ENCODE results near the gene KRT16.
A peak's percentile ranks its signal among the peaks of the same experiment; 100 is the strongest.
"Not testable (repeated sequence)": the region's sequence is repeated elsewhere in the genome, so short reads cannot be mapped to it uniquely, and the experiment has no call there.

Gene KRT16

GRCh38 chr17:41626914-41627295 lies 14.3 kb upstream of the KRT16 start:
- H3K27me3 ChIP-seq (replicated peaks in 2 of 5; ENCODE audit: control insufficient read depth in 4 of 5, insufficient read depth in 5 of 5, low read length in 4 of 5); DNase-seq; H3K36me3 ChIP-seq (ENCODE audit: control insufficient read depth in 4 of 4, insufficient read depth in 4 of 4, low read length in 3 of 4); H3K27ac ChIP-seq (ENCODE audit: insufficient read depth in 1 of 2, low read depth in 1 of 2, low read length in 2 of 2, poor library complexity in 1 of 2, severe bottlenecking in 2 of 2); CTCF ChIA-PET; POLR2A ChIA-PET; H3K4me1 ChIP-seq (ENCODE audit: control extremely low read depth in 1 of 4, control insufficient read depth in 4 of 4, insufficient read depth in 4 of 4, low read length in 3 of 4); H3K4me3 ChIP-seq (ENCODE audit: control insufficient read depth in 1 of 7, extremely low read depth in 1 of 7, insufficient read depth in 4 of 7, low read depth in 2 of 7, low read length in 6 of 7); H3K9me3 ChIP-seq (ENCODE audit: control extremely low read depth in 1 of 5, control insufficient read depth in 4 of 5, insufficient read depth in 2 of 5, low read depth in 1 of 5, low read length in 4 of 5): not testable (repeated sequence)
- WGBS (ENCODE audit: insufficient coverage) = 93% methylated on average over 4 of the region's 5 CpGs

DNA sequence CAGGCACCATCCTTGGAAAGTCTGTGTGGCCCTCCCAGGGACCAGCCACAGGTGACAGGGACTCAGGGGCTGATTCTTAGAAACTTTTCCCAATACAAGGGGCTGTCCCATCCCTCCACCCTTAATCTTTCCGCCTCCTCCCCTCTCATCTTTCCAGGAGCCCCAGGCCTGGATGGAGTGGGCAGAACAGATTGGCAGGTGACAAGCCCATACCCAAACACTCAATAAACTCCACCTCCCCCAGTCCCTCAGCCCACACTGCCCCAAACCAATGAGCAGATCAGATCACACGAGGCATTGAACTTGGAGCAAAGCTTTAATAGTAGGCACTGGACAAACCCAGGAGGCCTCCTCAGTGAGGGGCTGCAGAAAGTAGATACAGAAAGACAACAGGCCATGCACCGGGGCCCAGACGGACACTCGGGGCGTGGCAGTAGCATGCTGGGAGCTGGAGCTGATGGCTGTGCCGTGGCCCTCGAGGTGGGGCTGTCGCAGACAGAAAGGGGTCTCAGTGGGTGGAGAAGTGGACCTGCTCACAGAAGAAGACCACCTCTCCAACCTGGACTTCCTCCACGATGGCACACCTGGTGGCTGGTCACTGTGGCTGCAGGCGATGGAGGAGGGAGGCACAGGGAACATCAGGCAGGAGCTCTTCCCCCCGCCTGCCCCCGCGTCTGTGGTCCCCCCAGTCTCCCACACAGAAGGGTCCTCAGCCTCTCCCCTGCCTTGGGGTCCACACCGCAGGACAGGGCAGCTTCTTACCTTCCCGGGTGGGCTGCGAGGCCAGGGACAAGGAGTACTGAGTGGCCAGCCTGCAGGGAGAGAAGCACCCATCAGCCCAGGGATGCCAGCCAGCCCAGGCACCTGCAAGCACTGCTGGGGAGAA lies 13.7 kb upstream of the KRT16 start:
- DNase-seq; H3K27me3 ChIP-seq (replicated peaks in 2 of 5; ENCODE audit: control insufficient read depth in 4 of 5, insufficient read depth in 5 of 5, low read length in 4 of 5); H3K9me3 ChIP-seq (ENCODE audit: control extremely low read depth in 1 of 5, control insufficient read depth in 4 of 5, insufficient read depth in 2 of 5, low read depth in 1 of 5, low read length in 4 of 5); H3K4me3 ChIP-seq (ENCODE audit: control insufficient read depth in 1 of 7, extremely low read depth in 1 of 7, insufficient read depth in 4 of 7, low read depth in 2 of 7, low read length in 6 of 7); H3K4me1 ChIP-seq (ENCODE audit: control extremely low read depth in 1 of 4, control insufficient read depth in 4 of 4, insufficient read depth in 4 of 4, low read length in 3 of 4); H3K36me3 ChIP-seq (ENCODE audit: control insufficient read depth in 4 of 4, insufficient read depth in 4 of 4, low read length in 3 of 4); POLR2A ChIA-PET; CTCF ChIA-PET; H3K27ac ChIP-seq (ENCODE audit: insufficient read depth in 1 of 2, low read depth in 1 of 2, low read length in 2 of 2, poor library complexity in 1 of 2, severe bottlenecking in 2 of 2): not testable (repeated sequence)
- WGBS (ENCODE audit: insufficient coverage) = 92% methylated on average over 11 of the region's 17 CpGs

DNA sequence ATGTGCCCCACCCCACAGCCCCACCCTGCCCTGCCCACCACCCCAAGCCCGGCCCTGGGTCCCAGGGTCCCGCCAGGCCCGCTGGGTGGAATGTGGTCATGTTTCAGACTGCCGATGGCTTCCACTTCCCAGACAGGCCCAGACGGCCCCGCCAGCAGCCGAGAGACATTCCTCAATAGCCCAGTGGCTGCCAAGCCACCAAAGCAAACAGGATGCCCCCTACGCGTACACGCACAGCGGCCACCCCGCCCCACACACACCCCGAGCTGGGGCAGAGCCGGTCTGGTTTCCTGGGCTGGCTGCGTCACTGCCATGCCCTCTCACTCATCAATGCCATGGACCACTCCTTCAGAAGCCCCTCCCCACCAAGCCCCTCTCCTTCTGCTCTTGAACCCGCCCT lies 13.0 kb upstream of the KRT16 start:
- H3K4me1 ChIP-seq (ENCODE audit: control extremely low read depth in 1 of 4, control insufficient read depth in 4 of 4, insufficient read depth in 4 of 4, low read length in 3 of 4) = no peaks in the 10 kb centered on the region
- H3K27me3 ChIP-seq (replicated peaks in 2 of 5; ENCODE audit: control insufficient read depth in 4 of 5, insufficient read depth in 5 of 5, low read length in 4 of 5) = no peaks in the 10 kb centered on the region
- H3K4me3 ChIP-seq (ENCODE audit: control insufficient read depth in 1 of 7, extremely low read depth in 1 of 7, insufficient read depth in 4 of 7, low read depth in 2 of 7, low read length in 6 of 7) = no peak overlapping the region
- no peak overlapping the region for H3K27ac ChIP-seq (ENCODE audit: insufficient read depth in 1 of 2, low read depth in 1 of 2, low read length in 2 of 2, poor library complexity in 1 of 2, severe bottlenecking in 2 of 2)
- POLR2A ChIA-PET = no interaction called here
- 70% methylated on average over 14 of the region's 16 CpGs for WGBS (ENCODE audit: insufficient coverage)
- H3K36me3 ChIP-seq (ENCODE audit: control insufficient read depth in 4 of 4, insufficient read depth in 4 of 4, low read length in 3 of 4) = no peaks in the 10 kb centered on the region
- peak in 1 of 3 donors; percentile 24 for DNase-seq
- CTCF ChIA-PET = no interaction called here
- H3K9me3 ChIP-seq (ENCODE audit: control extremely low read depth in 1 of 5, control insufficient read depth in 4 of 5, insufficient read depth in 2 of 5, low read depth in 1 of 5, low read length in 4 of 5) = no peaks in the 10 kb centered on the region

DNA sequence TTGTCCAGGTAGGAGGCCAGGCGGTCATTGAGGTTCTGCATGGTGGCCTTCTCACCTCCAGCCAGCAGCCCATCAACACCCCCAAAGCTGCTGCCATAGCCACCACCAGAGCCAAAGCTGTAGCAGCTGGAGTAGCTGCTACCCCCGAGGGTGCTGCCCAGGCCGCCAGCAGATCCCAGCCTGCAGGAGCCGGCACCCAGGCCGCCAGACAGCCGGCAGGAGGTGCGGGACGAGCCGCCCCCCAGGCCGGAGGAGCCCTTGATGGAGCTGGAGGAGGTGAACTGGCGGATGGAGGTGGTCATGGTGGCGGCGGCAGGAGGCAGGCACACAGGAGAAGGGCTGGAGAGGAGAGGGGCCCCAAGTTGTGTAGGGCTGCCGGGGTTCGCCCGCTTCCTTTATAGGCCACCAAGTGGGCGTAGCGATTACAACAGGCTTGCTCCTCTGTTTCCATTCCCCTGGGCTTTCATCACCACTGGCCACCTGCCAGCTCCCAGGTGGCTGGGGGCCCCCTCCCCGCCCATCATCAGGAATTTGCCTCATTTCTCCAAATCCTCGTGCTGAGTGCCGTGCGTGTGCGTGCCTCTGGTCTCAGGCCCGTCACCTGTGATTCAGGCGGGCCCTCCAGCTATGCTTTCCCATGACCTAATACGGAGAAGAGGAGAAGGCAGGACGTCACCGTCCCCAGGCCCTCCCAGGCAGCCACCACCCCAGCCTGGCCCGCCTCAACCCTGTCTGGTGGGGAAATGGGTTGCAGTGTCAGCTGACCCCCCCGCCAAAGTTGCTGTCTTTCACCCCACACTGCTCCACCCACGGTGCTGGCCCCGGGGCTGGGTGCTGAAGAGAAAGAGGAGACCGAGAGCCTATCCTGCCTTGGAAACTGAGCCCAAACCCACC lies 11.9 kb upstream of the KRT16 start, which contains the start of gene KRT17:
Gene KRT17, minus strand, starts transcription at position 368 of the 894 bp plus-strand sequence. Its CDS starts 66 bp downstream, at position 302.
- Histone ChIP-seq H3K36me3 (ENCODE audit: control insufficient read depth in 4 of 4, insufficient read depth in 4 of 4, low read length in 3 of 4) (no peaks in the 10 kb centered on the region), H3K27ac (ENCODE audit: insufficient read depth in 1 of 2, low read depth in 1 of 2, low read length in 2 of 2, poor library complexity in 1 of 2, severe bottlenecking in 2 of 2) (no peak within 1 kb of the TSS), H3K9me3 (ENCODE audit: control extremely low read depth in 1 of 5, control insufficient read depth in 4 of 5, insufficient read depth in 2 of 5, low read depth in 1 of 5, low read length in 4 of 5) (no peaks in the 10 kb centered on the region), H3K27me3 (replicated peaks in 2 of 5; ENCODE audit: control insufficient read depth in 4 of 5, insufficient read depth in 5 of 5, low read length in 4 of 5) (no peaks in the 10 kb centered on the region), H3K4me1 (ENCODE audit: control extremely low read depth in 1 of 4, control insufficient read depth in 4 of 4, insufficient read depth in 4 of 4, low read length in 3 of 4) (no peaks in the 10 kb centered on the region), H3K4me3 (ENCODE audit: control insufficient read depth in 1 of 7, extremely low read depth in 1 of 7, insufficient read depth in 4 of 7, low read depth in 2 of 7, low read length in 6 of 7) (no peak within 1 kb of the TSS)
- DNase-seq = no peak
- WGBS (ENCODE audit: insufficient coverage) = 95% methylated on average over 16 of the region's 33 CpGs
- POLR2A ChIA-PET = no interaction called here
- CTCF ChIA-PET = interaction anchor here (0.9 kb wide), 2 partner anchors 16 to 76 kb away, joined by 3 read pairs; no protein-coding TSS in a partner anchor

DNA sequence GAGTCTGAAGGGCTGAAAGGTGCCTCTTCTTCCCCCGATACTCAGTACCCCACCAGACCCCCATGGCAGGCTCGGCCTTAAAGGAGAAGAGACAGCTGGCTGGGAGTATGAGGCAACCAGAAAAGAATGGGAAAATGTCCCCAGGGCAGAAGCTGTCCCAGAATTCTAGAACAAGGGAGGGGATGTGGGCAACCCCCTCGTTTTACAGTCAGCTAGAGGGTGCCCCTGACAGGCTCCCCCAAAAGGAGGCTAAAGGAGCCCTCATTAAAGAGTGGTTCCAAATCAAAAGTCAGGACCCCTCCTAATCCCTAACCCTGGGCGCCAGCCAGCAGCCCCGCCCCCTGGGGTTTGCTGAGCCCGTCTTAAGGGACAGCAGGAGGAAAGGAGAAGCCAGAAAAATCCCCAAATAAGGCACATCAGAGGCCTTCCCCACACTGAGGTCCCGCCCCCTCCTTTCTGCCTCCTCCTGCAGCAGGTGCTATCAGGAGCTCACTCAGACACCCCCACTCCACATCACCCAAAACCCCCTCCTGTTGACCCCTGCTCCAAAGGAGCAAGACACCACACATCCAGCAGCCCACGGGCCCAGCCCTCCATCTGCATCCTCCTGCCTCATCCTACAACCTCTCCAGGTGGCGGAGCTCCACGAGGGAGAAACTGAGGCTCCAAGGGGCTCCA lies 10.8 kb upstream of the KRT16 start:
- H3K4me1 ChIP-seq (ENCODE audit: control extremely low read depth in 1 of 4, control insufficient read depth in 4 of 4, insufficient read depth in 4 of 4, low read length in 3 of 4); POLR2A ChIA-PET; H3K36me3 ChIP-seq (ENCODE audit: control insufficient read depth in 4 of 4, insufficient read depth in 4 of 4, low read length in 3 of 4); H3K9me3 ChIP-seq (ENCODE audit: control extremely low read depth in 1 of 5, control insufficient read depth in 4 of 5, insufficient read depth in 2 of 5, low read depth in 1 of 5, low read length in 4 of 5); H3K4me3 ChIP-seq (ENCODE audit: control insufficient read depth in 1 of 7, extremely low read depth in 1 of 7, insufficient read depth in 4 of 7, low read depth in 2 of 7, low read length in 6 of 7); H3K27me3 ChIP-seq (replicated peaks in 2 of 5; ENCODE audit: control insufficient read depth in 4 of 5, insufficient read depth in 5 of 5, low read length in 4 of 5); DNase-seq; H3K27ac ChIP-seq (ENCODE audit: insufficient read depth in 1 of 2, low read depth in 1 of 2, low read length in 2 of 2, poor library complexity in 1 of 2, severe bottlenecking in 2 of 2): not testable (repeated sequence)
- 33% methylated on average over 1 of the region's 10 CpGs for WGBS (ENCODE audit: insufficient coverage)
- CTCF ChIA-PET = interaction anchor here (0.7 kb wide), 1 partner anchor 56 kb away, joined by 3 read pairs; no protein-coding TSS in a partner anchor

GRCh38 chr17:41622340-41623183 lies 10.0 kb upstream of the KRT16 start:
- H3K9me3 ChIP-seq (ENCODE audit: control extremely low read depth in 1 of 5, control insufficient read depth in 4 of 5, insufficient read depth in 2 of 5, low read depth in 1 of 5, low read length in 4 of 5); H3K4me3 ChIP-seq (ENCODE audit: control insufficient read depth in 1 of 7, extremely low read depth in 1 of 7, insufficient read depth in 4 of 7, low read depth in 2 of 7, low read length in 6 of 7); H3K27me3 ChIP-seq (replicated peaks in 2 of 5; ENCODE audit: control insufficient read depth in 4 of 5, insufficient read depth in 5 of 5, low read length in 4 of 5); DNase-seq; H3K4me1 ChIP-seq (ENCODE audit: control extremely low read depth in 1 of 4, control insufficient read depth in 4 of 4, insufficient read depth in 4 of 4, low read length in 3 of 4); H3K27ac ChIP-seq (ENCODE audit: insufficient read depth in 1 of 2, low read depth in 1 of 2, low read length in 2 of 2, poor library complexity in 1 of 2, severe bottlenecking in 2 of 2); H3K36me3 ChIP-seq (ENCODE audit: control insufficient read depth in 4 of 4, insufficient read depth in 4 of 4, low read length in 3 of 4); POLR2A ChIA-PET: not testable (repeated sequence)
- 91% methylated on average over 15 of the region's 19 CpGs for WGBS (ENCODE audit: insufficient coverage)
- CTCF ChIA-PET = interaction anchor here (1.5 kb wide), 1 partner anchor 20 kb away, joined by 3 read pairs; no protein-coding TSS in a partner anchor
